ENCODE data around the gene BCL2L13.

Gene BCL2L13

GRCh38 chr22:17716529-17716928 is 78.0 kb downstream of the BCL2L13 start:
- no peak overlapping the region for H3K4me3 ChIP-seq (ENCODE audit: low read depth in 1 of 2, low read length in 2 of 2)
- no peak overlapping the region for H3K9ac ChIP-seq (ENCODE audit: low read length)
- no peaks in the 10 kb centered on the region for H3K36me3 ChIP-seq (ENCODE audit: insufficient read depth, low read length)
- no peaks in the 10 kb centered on the region for H3K9me3 ChIP-seq (ENCODE audit: low read length)
- no peak overlapping the region for H3K27ac ChIP-seq (ENCODE audit: low read depth, low read length)
- no peaks in the 10 kb centered on the region for H3K27me3 ChIP-seq (ENCODE audit: control insufficient read depth in 1 of 2, insufficient read depth in 2 of 2, low read length in 2 of 2)
- H3K4me1 ChIP-seq (ENCODE audit: insufficient read depth, low read length): peaks cover 10% of the 10 kb centered on the region

GRCh38 chr22:17717708-17718107 is 79.2 kb downstream of the BCL2L13 start:
- Histone ChIP-seq H3K9me3 (ENCODE audit: low read length) (no peaks in the 10 kb centered on the region), H3K4me3 (ENCODE audit: low read depth in 1 of 2, low read length in 2 of 2) (no peak overlapping the region), H3K9ac (ENCODE audit: low read length) (no peak overlapping the region), H3K27ac (ENCODE audit: low read depth, low read length) (no peak overlapping the region), H3K27me3 (ENCODE audit: control insufficient read depth in 1 of 2, insufficient read depth in 2 of 2, low read length in 2 of 2) (no peaks in the 10 kb centered on the region), H3K4me1 (ENCODE audit: insufficient read depth, low read length) (peaks cover 10% of the 10 kb centered on the region), H3K36me3 (ENCODE audit: insufficient read depth, low read length) (no peaks in the 10 kb centered on the region)

GRCh38 chr22:17719911-17720310 is 81.4 kb downstream of the BCL2L13 start:
- Histone ChIP-seq H3K4me1 (ENCODE audit: insufficient read depth, low read length) (peaks cover 20% of the 10 kb centered on the region), H3K27me3 (ENCODE audit: control insufficient read depth in 1 of 2, insufficient read depth in 2 of 2, low read length in 2 of 2) (no peaks in the 10 kb centered on the region), H3K4me3 (ENCODE audit: low read depth in 1 of 2, low read length in 2 of 2) (no peak overlapping the region), H3K27ac (ENCODE audit: low read depth, low read length) (no peak overlapping the region), H3K9me3 (ENCODE audit: low read length) (no peaks in the 10 kb centered on the region), H3K9ac (ENCODE audit: low read length) (no peak overlapping the region), H3K36me3 (ENCODE audit: insufficient read depth, low read length) (no peaks in the 10 kb centered on the region)

DNA sequence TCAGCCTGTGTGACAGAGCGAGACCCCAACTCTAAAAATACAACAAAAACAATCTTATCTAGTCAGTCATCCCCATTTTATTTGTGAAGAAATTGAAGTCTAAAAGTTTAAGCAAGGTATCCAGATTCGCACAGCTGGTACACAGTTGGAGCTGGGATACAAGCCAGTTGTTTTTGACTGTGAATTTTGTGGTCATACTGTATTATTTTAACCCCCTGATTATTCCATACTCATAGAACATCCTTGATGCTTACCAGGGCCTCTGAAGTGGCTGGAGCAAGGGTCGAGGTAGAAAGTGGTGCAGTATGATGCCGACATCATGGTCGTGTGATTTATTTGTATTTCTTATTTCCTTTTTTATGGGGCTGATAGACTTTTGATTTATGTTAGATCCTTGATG is 85.7 kb downstream of the BCL2L13 start:
- H3K4me1 ChIP-seq (ENCODE audit: insufficient read depth, low read length): peaks cover 26% of the 10 kb centered on the region
- no peak overlapping the region for H3K27ac ChIP-seq (ENCODE audit: low read depth, low read length)
- no peaks in the 10 kb centered on the region for H3K9me3 ChIP-seq (ENCODE audit: low read length)
- H3K9ac ChIP-seq (ENCODE audit: low read length): no peak overlapping the region
- H3K27me3 ChIP-seq (ENCODE audit: control insufficient read depth in 1 of 2, insufficient read depth in 2 of 2, low read length in 2 of 2): no peaks in the 10 kb centered on the region
- no peak overlapping the region for H3K4me3 ChIP-seq (ENCODE audit: low read depth in 1 of 2, low read length in 2 of 2)
- H3K36me3 ChIP-seq (ENCODE audit: insufficient read depth, low read length): peaks cover 23% of the 10 kb centered on the region

GRCh38 chr22:17724678-17725499 is 86.3 kb downstream of the BCL2L13 start:
- Histone ChIP-seq H3K36me3 (ENCODE audit: insufficient read depth, low read length) (peaks cover 29% of the 10 kb centered on the region), H3K9ac (ENCODE audit: low read length) (no peak overlapping the region), H3K4me1 (ENCODE audit: insufficient read depth, low read length) (peaks cover 26% of the 10 kb centered on the region), H3K4me3 (ENCODE audit: low read depth in 1 of 2, low read length in 2 of 2) (no peak overlapping the region), H3K27ac (ENCODE audit: low read depth, low read length) (no peak overlapping the region), H3K27me3 (ENCODE audit: control insufficient read depth in 1 of 2, insufficient read depth in 2 of 2, low read length in 2 of 2) (no peaks in the 10 kb centered on the region), H3K9me3 (ENCODE audit: low read length) (no peaks in the 10 kb centered on the region)

- H3K36me3 ChIP-seq (ENCODE audit: insufficient read depth, low read length): peaks cover 34% of the 10 kb centered on the region
- H3K27me3 ChIP-seq (ENCODE audit: control insufficient read depth in 1 of 2, insufficient read depth in 2 of 2, low read length in 2 of 2): no peaks in the 10 kb centered on the region
- H3K9me3 ChIP-seq (ENCODE audit: low read length): no peaks in the 10 kb centered on the region
- no peak overlapping the region for H3K9ac ChIP-seq (ENCODE audit: low read length)
- peaks cover 26% of the 10 kb centered on the region for H3K4me1 ChIP-seq (ENCODE audit: insufficient read depth, low read length)
- H3K27ac ChIP-seq (ENCODE audit: low read depth, low read length): no peak overlapping the region
- no peak overlapping the region for H3K4me3 ChIP-seq (ENCODE audit: low read depth in 1 of 2, low read length in 2 of 2)
These were observed 86.9 kb downstream of the BCL2L13 start for GRCh38 chr22:17725500-17725796.

DNA sequence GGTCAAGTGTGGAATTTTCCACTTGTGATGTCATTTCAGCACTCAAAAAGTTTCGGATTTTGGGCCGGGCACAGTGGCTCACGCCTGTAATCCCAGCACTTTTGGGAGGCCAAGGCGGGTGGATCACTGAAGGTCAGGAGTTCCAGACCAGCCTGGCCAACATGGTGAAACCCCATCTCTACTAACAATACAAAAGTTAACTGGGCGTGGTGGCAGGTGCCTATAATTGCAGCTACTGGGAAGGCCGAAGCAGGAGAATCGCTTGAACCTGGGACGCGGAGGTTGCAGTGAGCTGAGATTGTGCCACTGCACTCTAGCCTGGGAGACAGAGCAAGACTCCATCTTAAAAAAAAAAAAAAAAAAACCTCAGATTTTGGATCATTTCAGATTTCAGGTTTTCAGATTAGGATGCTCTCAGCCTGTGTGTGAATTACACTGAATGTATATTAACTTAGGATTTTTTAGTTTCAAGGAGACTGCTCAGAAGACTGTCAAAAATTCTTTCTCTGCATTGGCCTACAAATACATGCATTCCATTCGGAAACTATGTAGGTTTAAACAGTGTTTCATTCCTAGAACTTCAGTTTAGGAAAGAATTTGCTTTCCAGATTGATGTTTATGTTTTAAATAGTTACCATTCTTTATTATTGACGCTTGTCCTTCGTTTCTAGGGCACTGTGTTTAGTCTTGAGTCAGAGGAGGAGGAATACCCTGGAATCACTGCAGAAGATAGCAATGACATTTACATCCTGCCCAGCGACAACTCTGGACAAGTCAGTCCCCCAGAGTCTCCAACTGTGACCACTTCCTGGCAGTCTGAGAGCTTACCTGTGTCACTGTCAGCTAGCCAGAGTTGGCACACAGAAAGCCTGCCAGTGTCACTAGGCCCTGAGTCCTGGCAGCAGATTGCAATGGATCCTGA is 87.7 kb downstream of the BCL2L13 start:
- no peak overlapping the region for H3K4me3 ChIP-seq (ENCODE audit: low read depth in 1 of 2, low read length in 2 of 2)
- peak overlapping the region; percentile 48 for H3K27ac ChIP-seq (ENCODE audit: low read depth, low read length)
- H3K9me3 ChIP-seq (ENCODE audit: low read length): no peaks in the 10 kb centered on the region
- H3K36me3 ChIP-seq (ENCODE audit: insufficient read depth, low read length): peaks cover 34% of the 10 kb centered on the region
- no peak overlapping the region for H3K9ac ChIP-seq (ENCODE audit: low read length)
- peaks cover 26% of the 10 kb centered on the region for H3K4me1 ChIP-seq (ENCODE audit: insufficient read depth, low read length)
- no peaks in the 10 kb centered on the region for H3K27me3 ChIP-seq (ENCODE audit: control insufficient read depth in 1 of 2, insufficient read depth in 2 of 2, low read length in 2 of 2)

GRCh38 chr22:17726928-17727897 is 88.7 kb downstream of the BCL2L13 start:
- H3K27ac ChIP-seq (ENCODE audit: low read depth, low read length): peak overlapping the region; percentile 48

DNA sequence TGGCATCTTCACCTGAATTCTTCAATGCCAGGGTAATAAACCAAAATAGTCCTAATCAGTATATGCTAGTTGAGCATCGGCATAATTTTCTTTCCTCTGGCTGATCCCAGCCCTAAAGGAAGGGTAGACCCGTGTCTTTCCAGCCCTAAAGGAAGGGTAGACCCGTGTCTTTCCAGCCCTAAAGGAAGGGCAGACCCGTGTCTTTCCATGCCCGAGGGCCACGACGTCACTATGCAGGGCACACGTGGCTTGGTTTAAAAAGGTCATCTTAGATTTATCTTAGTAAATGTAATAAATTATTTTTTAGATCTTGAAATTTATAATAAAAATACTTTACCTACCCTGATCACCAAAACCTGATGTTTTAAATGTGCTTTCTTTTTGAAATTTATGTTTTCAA is 90.2 kb downstream of the BCL2L13 start:
- Histone ChIP-seq H3K27me3 (ENCODE audit: control insufficient read depth in 1 of 2, insufficient read depth in 2 of 2, low read length in 2 of 2) (no peaks in the 10 kb centered on the region), H3K4me1 (ENCODE audit: insufficient read depth, low read length) (peaks cover 26% of the 10 kb centered on the region), H3K36me3 (ENCODE audit: insufficient read depth, low read length) (peaks cover 58% of the 10 kb centered on the region), H3K9me3 (ENCODE audit: low read length) (no peaks in the 10 kb centered on the region), H3K27ac (ENCODE audit: low read depth, low read length) (no peak overlapping the region), H3K9ac (ENCODE audit: low read length) (no peak overlapping the region), H3K4me3 (ENCODE audit: low read depth in 1 of 2, low read length in 2 of 2) (no peak overlapping the region)

More at GRCh38 chr22:17726928-17727897, 88.7 kb downstream of the BCL2L13 start:
- H3K4me1 ChIP-seq (ENCODE audit: insufficient read depth, low read length): peaks cover 26% of the 10 kb centered on the region
- no peak overlapping the region for H3K9ac ChIP-seq (ENCODE audit: low read length)
- no peak overlapping the region for H3K4me3 ChIP-seq (ENCODE audit: low read depth in 1 of 2, low read length in 2 of 2)
- no peaks in the 10 kb centered on the region for H3K27me3 ChIP-seq (ENCODE audit: control insufficient read depth in 1 of 2, insufficient read depth in 2 of 2, low read length in 2 of 2)
- H3K9me3 ChIP-seq (ENCODE audit: low read length): no peaks in the 10 kb centered on the region
- peaks cover 42% of the 10 kb centered on the region for H3K36me3 ChIP-seq (ENCODE audit: insufficient read depth, low read length)

GRCh38 chr22:17729561-17729960 is 91.0 kb downstream of the BCL2L13 start:
- no peak overlapping the region for H3K27ac ChIP-seq (ENCODE audit: low read depth, low read length)
- H3K9ac ChIP-seq (ENCODE audit: low read length): no peak overlapping the region
- no peak overlapping the region for H3K4me3 ChIP-seq (ENCODE audit: low read depth in 1 of 2, low read length in 2 of 2)
- H3K9me3 ChIP-seq (ENCODE audit: low read length): no peaks in the 10 kb centered on the region
- H3K4me1 ChIP-seq (ENCODE audit: insufficient read depth, low read length): peaks cover 19% of the 10 kb centered on the region
- no peaks in the 10 kb centered on the region for H3K27me3 ChIP-seq (ENCODE audit: control insufficient read depth in 1 of 2, insufficient read depth in 2 of 2, low read length in 2 of 2)
- peaks cover 58% of the 10 kb centered on the region for H3K36me3 ChIP-seq (ENCODE audit: insufficient read depth, low read length)
